Esophagus muscularis mucosa (tissue), 4 donors: ENCODE data around the gene LCP2. TPM values are rescaled to one million over a fixed set of nuclear protein-coding genes. Genes with fewer than 3 reads are reported as not detected.
"Not testable (repeated sequence)": the region's sequence is repeated elsewhere in the genome, so short reads cannot be mapped to it uniquely, and the experiment has no call there.

Experiments
- DNase-seq: peaks from one replicate; pipeline ENCODE4 v3.0.0-alpha.2; 2017; ENCODE audit errors: extremely low spot score
- H3K27ac ChIP-seq, 4 donors: fragments of 200-600 bp; sonication (generic); replicated peaks in 1 of 4; 1 replicate in 3 of 4; 2 replicates in 1 of 4; pipeline ENCODE4 v1.5.1; 2016 to 2019; ENCODE audit warnings: mild to moderate bottlenecking in 1 of 4
- H3K27me3 ChIP-seq, 4 donors: fragments of 200-600 bp; sonication (generic); one replicate each; pipeline versions ENCODE4 v1.5.1 to v1.6.0; 2016 to 2019
- H3K36me3 ChIP-seq, 4 donors: fragments of 200-600 bp; sonication (generic); one replicate each; pipeline ENCODE4 v1.5.1; 2016 to 2019
- H3K4me1 ChIP-seq, 4 donors: fragments of 200-600 bp; sonication (generic); one replicate each; pipeline ENCODE4 v1.5.1; 2016 to 2019
- H3K4me3 ChIP-seq, 4 donors: fragments of 200-600 bp; sonication (generic); 1 replicate in 2 of 4; 2 replicates in 2 of 4; pipeline ENCODE4 v1.5.1; 2016 to 2019; ENCODE audit warnings: mild to moderate bottlenecking in 4 of 4, moderate library complexity in 1 of 4
- H3K9me3 ChIP-seq, 4 donors: fragments of 200-600 bp; sonication (generic); 1 replicate in 3 of 4; 2 replicates in 1 of 4; pipeline ENCODE4 v1.5.1; 2016 to 2019
- EP300 ChIP-seq: sonication (generic); formaldehyde crosslinking; IDR thresholded peaks from one replicate; pipeline ENCODE4 v1.6.1; 2017; ENCODE audit warnings: antibody characterized with exemption
- POLR2A ChIP-seq: fragments of 450-650 bp; IDR thresholded peaks from one replicate; pipeline ENCODE4 v1.6.1; 2017; ENCODE audit warnings: antibody characterized with exemption, moderate library complexity, mild to moderate bottlenecking, low read depth
- POLR2AphosphoS5 ChIP-seq, 2 donors: sonication (generic); formaldehyde crosslinking; IDR thresholded peaks; one replicate each; pipeline ENCODE4 v1.6.1; 2017; ENCODE audit warnings: antibody characterized with exemption in 2 of 2
- WGBS: methylation state at CpG from one replicate; pipeline ENCODE4 v1.1.5; 2018; 5-methylcytosine and 5-hydroxymethylcytosine counted together
- intact Hi-C: fragments of 100-400 bp; cut with DNase I; formaldehyde crosslinking; loops from one replicate; pipeline ENCODE4 v1.15.1; 2023
- total RNA-seq, 4 donors: library from RNA; depleted of rRNA; stranded (reverse); fragments of >200 nt; gene quantifications; one replicate each; pipeline versions ENCODE4 v1.1.0 to v1.2.1, GENCODE V29; 2016
- TF ChIP-seq, protein P1 (sequence below), 3 experiments: fragments of 200-600 bp in 2 of 3; fragments of 450-650 bp in 1 of 3; sonication (generic) in 2 of 3; IDR thresholded peaks; one replicate each; pipeline ENCODE4 v1.5.1; 2017 to 2019; ENCODE audit warnings: antibody characterized with exemption in 3 of 3, mild to moderate bottlenecking in 2 of 3, moderate library complexity in 1 of 3

LCP2 gene
- total RNA-seq, 4 donors from 2014 or later = 6.8 to 20.4 (median 9.0) TPM

DNA sequence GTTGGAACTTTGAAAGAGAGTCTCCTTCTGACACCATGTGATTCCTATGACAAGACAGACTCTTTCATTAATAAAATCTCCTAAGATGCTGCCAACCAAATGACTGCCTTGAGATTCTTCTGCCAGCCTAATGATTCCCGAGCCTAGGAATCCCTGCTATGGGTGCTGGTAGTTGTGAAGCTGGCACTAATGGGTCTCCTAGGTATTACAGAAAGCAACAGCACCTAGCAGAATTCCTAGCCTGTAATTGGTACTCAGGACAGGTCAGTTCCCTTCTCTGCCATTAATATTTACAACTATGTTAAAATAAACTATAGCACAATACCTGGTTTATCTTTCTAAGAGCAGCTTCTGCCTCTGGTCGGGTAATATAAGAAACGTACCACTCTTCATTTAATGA is 45.5 kb downstream of the LCP2 start:
- intact Hi-C loops = no loop called here
- H3K36me3 ChIP-seq = peaks cover 0 to 37% (median 5%) of the 10 kb centered on the region in 4 donors
- WGBS = 82% methylated on average over 3 of the region's 3 CpGs
- no peak for TF ChIP-seq POLR2AphosphoS5 (IDR thresholded peaks at IDR 0.05)
- no peak for TF ChIP-seq EP300
- TF ChIP-seq, protein P1, sequence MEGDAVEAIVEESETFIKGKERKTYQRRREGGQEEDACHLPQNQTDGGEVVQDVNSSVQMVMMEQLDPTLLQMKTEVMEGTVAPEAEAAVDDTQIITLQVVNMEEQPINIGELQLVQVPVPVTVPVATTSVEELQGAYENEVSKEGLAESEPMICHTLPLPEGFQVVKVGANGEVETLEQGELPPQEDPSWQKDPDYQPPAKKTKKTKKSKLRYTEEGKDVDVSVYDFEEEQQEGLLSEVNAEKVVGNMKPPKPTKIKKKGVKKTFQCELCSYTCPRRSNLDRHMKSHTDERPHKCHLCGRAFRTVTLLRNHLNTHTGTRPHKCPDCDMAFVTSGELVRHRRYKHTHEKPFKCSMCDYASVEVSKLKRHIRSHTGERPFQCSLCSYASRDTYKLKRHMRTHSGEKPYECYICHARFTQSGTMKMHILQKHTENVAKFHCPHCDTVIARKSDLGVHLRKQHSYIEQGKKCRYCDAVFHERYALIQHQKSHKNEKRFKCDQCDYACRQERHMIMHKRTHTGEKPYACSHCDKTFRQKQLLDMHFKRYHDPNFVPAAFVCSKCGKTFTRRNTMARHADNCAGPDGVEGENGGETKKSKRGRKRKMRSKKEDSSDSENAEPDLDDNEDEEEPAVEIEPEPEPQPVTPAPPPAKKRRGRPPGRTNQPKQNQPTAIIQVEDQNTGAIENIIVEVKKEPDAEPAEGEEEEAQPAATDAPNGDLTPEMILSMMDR (IDR thresholded peaks at IDR 0.05) = no peak
- TF ChIP-seq POLR2A = no peak
- H3K27me3 ChIP-seq = no peaks in the 10 kb centered on the region
- H3K9me3 ChIP-seq = no peaks in the 10 kb centered on the region
- peak overlapping the region in 3 of 4 donors; percentile 6 to 46 (median 16) for H3K27ac ChIP-seq
- H3K4me3 ChIP-seq = no peak overlapping the region
- H3K4me1 ChIP-seq = peaks cover 0 to 51% (median 34%) of the 10 kb centered on the region in 4 donors
- peak; percentile 50 for DNase-seq

DNA sequence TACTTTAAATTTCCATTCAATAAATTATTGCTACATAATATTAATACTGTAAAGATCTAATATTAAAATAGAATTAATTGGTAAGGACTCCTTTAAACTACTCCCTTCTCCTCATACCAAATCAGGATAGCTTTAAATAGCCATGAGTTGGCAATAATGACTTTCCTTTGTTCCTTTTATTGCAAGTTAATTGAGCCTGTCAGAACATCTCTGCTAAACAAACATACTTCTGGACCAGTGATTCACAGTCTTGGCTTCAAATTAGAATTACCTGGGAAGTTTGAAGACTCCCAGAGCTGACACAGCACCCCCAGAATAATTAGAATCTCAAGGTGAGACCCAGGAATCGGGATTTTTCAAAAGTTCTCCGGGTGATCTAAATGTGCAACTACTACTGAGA is 46.1 kb downstream of the LCP2 start:
- no peaks in the 10 kb centered on the region for H3K27me3 ChIP-seq
- intact Hi-C loops = no loop called here
- H3K4me3 ChIP-seq = no peak overlapping the region
- H3K36me3 ChIP-seq = peaks cover 0 to 31% (median 3%) of the 10 kb centered on the region in 4 donors
- H3K27ac ChIP-seq = peak overlapping the region in 3 of 4 donors; percentile 6 to 46 (median 16)
- WGBS = 79% methylated on average over 2 of the region's 2 CpGs
- peaks cover 0 to 56% (median 34%) of the 10 kb centered on the region in 4 donors for H3K4me1 ChIP-seq
- H3K9me3 ChIP-seq = no peaks in the 10 kb centered on the region
- peak; percentile 7 for DNase-seq
- TF ChIP-seq, protein P1 (IDR thresholded peaks at IDR 0.05) = no peak
- TF ChIP-seq EP300 = no peak
- no peak for TF ChIP-seq POLR2A
- no peak for TF ChIP-seq POLR2AphosphoS5 (IDR thresholded peaks at IDR 0.05)

DNA sequence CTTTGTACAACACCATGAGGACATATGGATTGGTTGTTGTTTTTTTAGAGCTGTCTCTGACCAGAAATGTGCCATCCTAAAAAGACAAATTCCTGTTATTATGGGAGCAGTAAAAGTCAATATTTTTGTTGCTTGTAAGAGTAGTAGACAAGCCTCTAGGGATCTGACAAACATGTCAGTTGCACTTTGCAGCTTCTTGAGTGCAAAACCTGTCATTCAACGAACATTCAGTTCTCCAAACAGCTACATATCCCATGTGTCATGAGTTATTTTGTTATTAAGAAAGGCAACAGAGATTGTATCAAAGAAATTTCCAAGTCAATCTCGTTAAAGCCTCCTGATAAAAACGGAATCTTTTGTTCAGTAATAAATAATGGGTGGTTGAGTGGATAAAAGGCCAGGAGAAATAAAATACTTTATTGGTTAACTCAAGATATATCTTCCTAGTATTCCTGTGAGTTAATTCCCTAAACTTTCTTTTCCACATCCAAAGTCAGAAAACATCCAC is 46.7 kb downstream of the LCP2 start:
- H3K36me3 ChIP-seq = peaks cover 0 to 29% (median 0%) of the 10 kb centered on the region in 4 donors
- TF ChIP-seq POLR2AphosphoS5 (IDR thresholded peaks at IDR 0.05) = no peak
- H3K27me3 ChIP-seq = no peaks in the 10 kb centered on the region
- H3K4me3 ChIP-seq = no peak overlapping the region
- H3K9me3 ChIP-seq = no peaks in the 10 kb centered on the region
- peak overlapping the region in 1 of 4 donors; percentile 46 for H3K27ac ChIP-seq
- H3K4me1 ChIP-seq = peaks cover 0 to 57% (median 34%) of the 10 kb centered on the region in 4 donors
- DNase-seq = no peak
- intact Hi-C loops = no loop called here
- WGBS = 63% methylated on average over 3 of the region's 3 CpGs

DNA sequence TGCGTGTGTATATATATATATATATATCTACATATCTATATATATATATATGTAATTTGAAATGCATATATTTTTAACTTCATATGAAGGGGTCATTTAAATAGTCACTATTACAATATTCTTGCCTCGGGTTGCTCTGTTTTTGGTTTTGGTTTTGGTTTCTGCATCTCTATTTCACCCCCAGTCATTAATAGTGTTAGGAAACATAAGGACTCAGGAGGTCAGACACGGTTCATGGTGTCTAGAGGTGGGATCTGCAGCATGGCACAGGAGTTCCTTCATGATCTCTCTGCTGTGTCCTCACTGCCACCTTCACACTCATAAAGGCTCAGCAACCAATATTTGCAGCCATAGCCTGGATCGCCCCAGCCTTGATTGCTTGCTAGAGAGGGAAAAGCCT is 48.2 kb downstream of the LCP2 start:
- H3K27me3 ChIP-seq = no peaks in the 10 kb centered on the region
- H3K4me1 ChIP-seq = peaks cover 0 to 55% (median 33%) of the 10 kb centered on the region in 4 donors
- no peaks in the 10 kb centered on the region for H3K9me3 ChIP-seq
- TF ChIP-seq, protein P1 (IDR thresholded peaks at IDR 0.05) = no peak
- TF ChIP-seq EP300 = no peak
- no peak for TF ChIP-seq POLR2AphosphoS5 (IDR thresholded peaks at IDR 0.05)
- no peak for TF ChIP-seq POLR2A
- H3K4me3 ChIP-seq = no peak overlapping the region
- no peak overlapping the region for H3K27ac ChIP-seq
- WGBS = 81% methylated on average over 4 of the region's 4 CpGs
- DNase-seq = peak; percentile 74
- intact Hi-C loops = no loop called here
- peaks cover 0 to 22% (median 0%) of the 10 kb centered on the region in 4 donors for H3K36me3 ChIP-seq

DNA sequence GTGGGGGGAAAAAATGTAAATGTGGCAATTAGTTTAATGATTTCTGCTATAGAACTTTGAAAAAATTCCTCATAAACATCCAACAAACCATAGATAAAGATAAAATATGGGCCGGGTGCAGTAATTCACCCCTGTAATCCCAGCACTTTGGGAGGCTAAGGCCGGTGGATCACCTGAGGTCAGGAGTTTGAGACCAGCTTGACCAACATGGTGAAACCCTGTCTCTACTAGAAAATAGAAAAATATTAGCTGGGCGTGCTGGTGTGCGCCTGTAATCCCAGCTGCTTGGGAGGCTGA is 48.7 kb downstream of the LCP2 start:
- H3K27me3 ChIP-seq, H3K9me3 ChIP-seq, intact Hi-C loops, H3K27ac ChIP-seq, H3K4me3 ChIP-seq: not testable (repeated sequence)
- Histone ChIP-seq H3K36me3 (peaks cover 0 to 22% (median 0%) of the 10 kb centered on the region in 4 donors), H3K4me1 (peaks cover 0 to 50% (median 29%) of the 10 kb centered on the region in 4 donors)
- DNase-seq = peak; percentile 10
- WGBS = 97% methylated on average over 4 of the region's 4 CpGs
